Measurements from ENCODE around the gene EXOC8. TPM values are rescaled to one million over a fixed set of nuclear protein-coding genes. Genes with fewer than 3 reads are reported as not detected.

The EXOC8 gene
- total and polyA plus RNA-seq, 2 donors (not counting 3 experiments of a cell fraction or from before 2014, with no cell fraction given): 2.8 to 13.2 TPM

GRCh38 chr1:231318568-231318967 lies 19.1 kb downstream of the EXOC8 start:
- no peaks in the 10 kb centered on the region for H4K20me1 ChIP-seq (replicated peaks; ENCODE audit: control insufficient read depth, extremely low read depth, insufficient read depth, low read length)
- no peaks in the 10 kb centered on the region for H3K79me2 ChIP-seq (ENCODE audit: control insufficient read depth, insufficient read depth, low read length)
- H3K4me1 ChIP-seq (ENCODE audit: control insufficient read depth, extremely low read depth, insufficient read depth, low read length): peaks cover 4% of the 10 kb centered on the region
- DNase-seq (ENCODE audit: low read depth, low spot score): no peak
- FAIRE-seq: no peak
- H3K9me1 ChIP-seq (replicated peaks; ENCODE audit: control insufficient read depth, extremely low read depth, insufficient read depth, low read length): no peaks in the 10 kb centered on the region
- H3K9me3 ChIP-seq (replicated peaks; ENCODE audit: control insufficient read depth, insufficient read depth, low read length): no peaks in the 10 kb centered on the region
- H3K27me3 ChIP-seq (ENCODE audit: control insufficient read depth in 2 of 2, insufficient read depth in 2 of 2, low read length in 2 of 2): no peaks in the 10 kb centered on the region
- no peak overlapping the region for H3K4me2 ChIP-seq (ENCODE audit: insufficient read depth, low read length)
- CTCF ChIA-PET: interaction anchor here (1.1 to 2.0 kb wide), 3 partner anchors 15 to 284 kb away, joined by 3 to 5 read pairs (median 4); no protein-coding TSS in a partner anchor
- BruUV-seq (replicated peaks): no TSS peak
- no peak overlapping the region for H3K4me3 ChIP-seq (replicated peaks in 1 of 3; ENCODE audit: insufficient read depth in 1 of 3, low read depth in 1 of 3, low read length in 3 of 3)
- H3K36me3 ChIP-seq (ENCODE audit: control insufficient read depth in 2 of 2, extremely low read depth in 1 of 2, insufficient read depth in 2 of 2, low read length in 2 of 2): no peaks in the 10 kb centered on the region
- TF ChIP-seq GATA2 (IDR thresholded peaks at IDR 0.05; ENCODE audit: insufficient read depth, insufficient read length, low read depth, low read length): no peak
- TF ChIP-seq POLR2A (IDR thresholded peaks at IDR 0.05; ENCODE audit: low read depth, low read length): no peak
- TF ChIP-seq CTCF (IDR thresholded peaks at IDR 0.05; ENCODE audit: extremely low read depth in 1 of 2, insufficient read depth in 1 of 2, low read depth in 1 of 2, low read length in 2 of 2): no peak
- TF ChIP-seq POLR2AphosphoS5 (IDR thresholded peaks at IDR 0.05; ENCODE audit: insufficient read depth, low read depth, low read length): no peak
- TF ChIP-seq FOS (IDR thresholded peaks at IDR 0.05; ENCODE audit: borderline replicate concordance, insufficient read depth, low read length): no peak
- TF ChIP-seq JUN (IDR thresholded peaks at IDR 0.05; ENCODE audit: borderline replicate concordance, insufficient read depth, insufficient read length, low read depth): no peak
- no peak for TF ChIP-seq MAX (IDR thresholded peaks at IDR 0.05; ENCODE audit: insufficient read depth, insufficient read length)
- no peak for TF ChIP-seq MYC (IDR thresholded peaks at IDR 0.05; ENCODE audit: low read depth, low read length)
- no peak for TF ChIP-seq EZH2 (IDR thresholded peaks at IDR 0.05; ENCODE audit: borderline replicate concordance, low read depth, low read length, severe bottlenecking)
- dilution Hi-C loops (cut with MboI; ENCODE audit: extremely low pct_ligation_motif_present, low sequenced_read_pairs): no loop called here
- intact Hi-C loops (cut with micrococcal nuclease): loop anchor here (5.0 kb wide), 1 partner anchor 76 kb away; the partner anchor contains the start of gene GNPAT
- H2AFZ ChIP-seq (ENCODE audit: low read depth, low read length): no peak overlapping the region
- H3K27ac ChIP-seq (ENCODE audit: insufficient read depth, low read depth, low read length): no peak overlapping the region
- POLR2A ChIA-PET: no interaction called here
- H3K9ac ChIP-seq (replicated peaks; ENCODE audit: extremely low read depth, insufficient read depth, low read length): no peak overlapping the region

Data from endothelial cell of umbilical vein (primary cell).